ENCODE results near the gene MYADML2.
"Not testable (repeated sequence)": the region's sequence is repeated elsewhere in the genome, so short reads cannot be mapped to it uniquely, and the experiment has no call there.

MYADML2 gene

GRCh38 chr17:81958633-81959342 is 11.8 kb upstream of the MYADML2 start:
- no peak for DNase-seq (ENCODE audit: low read depth)

- no peak for DNase-seq (ENCODE audit: low read depth)
These were observed 10.8 kb upstream of the MYADML2 start for GRCh38 chr17:81957691-81958432.

GRCh38 chr17:81956607-81957589 is 9.9 kb upstream of the MYADML2 start:
- no peak for DNase-seq (ENCODE audit: low read depth)

GRCh38 chr17:81955756-81956544 is 8.9 kb upstream of the MYADML2 start:
- no peak for DNase-seq (ENCODE audit: low read depth)

- no peak for DNase-seq (ENCODE audit: low read depth)
These were observed 8.1 kb upstream of the MYADML2 start for GRCh38 chr17:81955058-81955681.

GRCh38 chr17:81954131-81955057 is 7.4 kb upstream of the MYADML2 start:
- no peak for DNase-seq (ENCODE audit: low read depth)

GRCh38 chr17:81953443-81953842 is 6.4 kb upstream of the MYADML2 start:
- not testable (repeated sequence) for DNase-seq (ENCODE audit: low read depth)

- no peak for DNase-seq (ENCODE audit: low read depth)
These were observed 5.8 kb upstream of the MYADML2 start for GRCh38 chr17:81952792-81953228.

GRCh38 chr17:81951785-81952684 is 5.0 kb upstream of the MYADML2 start:
- DNase-seq (ENCODE audit: low read depth) = no peak

GRCh38 chr17:81950501-81950900 is 3.5 kb upstream of the MYADML2 start:
- DNase-seq (ENCODE audit: low read depth) = no peak

GRCh38 chr17:81948635-81949378 is 1.8 kb upstream of the MYADML2 start:
- DNase-seq (ENCODE audit: low read depth) = no peak

GRCh38 chr17:81944858-81945257 is 2.2 kb downstream of the MYADML2 start:
- DNase-seq (ENCODE audit: low read depth) = no peak

GRCh38 chr17:81942167-81942553 is 4.9 kb downstream of the MYADML2 start:
- DNase-seq (ENCODE audit: low read depth) = no peak

- no peak for DNase-seq (ENCODE audit: low read depth)
These were observed 5.4 kb downstream of the MYADML2 start for GRCh38 chr17:81941484-81942166.

- no peak for DNase-seq (ENCODE audit: low read depth)
These were observed 6.2 kb downstream of the MYADML2 start for GRCh38 chr17:81940538-81941483.

GRCh38 chr17:81939881-81940385 is 7.1 kb downstream of the MYADML2 start:
- DNase-seq (ENCODE audit: low read depth) = no peak

Data from stimulated activated CD8-positive, alpha-beta memory T cell treated with anti-CD3 and anti-CD28 coated beads, Interleukin-15, amount 100 ng/mL, for 1 hour (primary cell).